ENCODE measurements around the gene HS6ST3.
"Not testable (repeated sequence)": the region's sequence is repeated elsewhere in the genome, so short reads cannot be mapped to it uniquely, and the experiment has no call there.

The HS6ST3 gene

GRCh38 chr13:96460609-96461008 lies 370.7 kb downstream of the HS6ST3 start:
- DNase-seq: peak; percentile 79

- no peak for DNase-seq
These were observed 383.7 kb downstream of the HS6ST3 start for GRCh38 chr13:96473526-96474180.

- no peak for DNase-seq
These were observed 384.3 kb downstream of the HS6ST3 start for GRCh38 chr13:96474181-96474557.

GRCh38 chr13:96475103-96475502 lies 385.2 kb downstream of the HS6ST3 start:
- no peak for DNase-seq

- no peak for DNase-seq
These were observed 391.6 kb downstream of the HS6ST3 start for GRCh38 chr13:96481482-96481881.

- no peak for DNase-seq
These were observed 400.6 kb downstream of the HS6ST3 start for GRCh38 chr13:96490496-96490989.

GRCh38 chr13:96491103-96491502 lies 401.2 kb downstream of the HS6ST3 start:
- no peak for DNase-seq

- DNase-seq: peak; percentile 17
These were observed 402.9 kb downstream of the HS6ST3 start for GRCh38 chr13:96492766-96493165.

GRCh38 chr13:96499656-96500055 lies 409.7 kb downstream of the HS6ST3 start:
- no peak for DNase-seq

GRCh38 chr13:96500953-96501352 lies 411.0 kb downstream of the HS6ST3 start:
- no peak for DNase-seq

GRCh38 chr13:96503481-96503880 lies 413.6 kb downstream of the HS6ST3 start:
- no peak for DNase-seq

- no peak for DNase-seq
These were observed 421.7 kb downstream of the HS6ST3 start for GRCh38 chr13:96511587-96511986.

- DNase-seq: no peak
These were observed 429.5 kb downstream of the HS6ST3 start for GRCh38 chr13:96519380-96519779.

- DNase-seq: not testable (repeated sequence)
These were observed 434.6 kb downstream of the HS6ST3 start for GRCh38 chr13:96524398-96525020.

- no peak for DNase-seq
These were observed 435.8 kb downstream of the HS6ST3 start for GRCh38 chr13:96525715-96526114.

GRCh38 chr13:96527497-96527896 lies 437.6 kb downstream of the HS6ST3 start:
- no peak for DNase-seq

GRCh38 chr13:96532804-96533203 lies 442.9 kb downstream of the HS6ST3 start:
- no peak for DNase-seq

GRCh38 chr13:96533408-96533807 lies 443.5 kb downstream of the HS6ST3 start:
- no peak for DNase-seq

GRCh38 chr13:96539791-96540190 lies 449.9 kb downstream of the HS6ST3 start:
- no peak for DNase-seq

- no peak for DNase-seq
These were observed 450.8 kb downstream of the HS6ST3 start for GRCh38 chr13:96540670-96541069.

- no peak for DNase-seq
These were observed 453.1 kb downstream of the HS6ST3 start for GRCh38 chr13:96542986-96543385.

GRCh38 chr13:96544957-96545356 lies 455.1 kb downstream of the HS6ST3 start:
- DNase-seq: no peak

GRCh38 chr13:96546463-96546862 lies 456.6 kb downstream of the HS6ST3 start:
- no peak for DNase-seq

GRCh38 chr13:96551546-96551945 lies 461.6 kb downstream of the HS6ST3 start:
- DNase-seq: peak; percentile 80

GRCh38 chr13:96552559-96552958 lies 462.7 kb downstream of the HS6ST3 start:
- no peak for DNase-seq

Data from NCI-H345 (cell line).